GM23338 (cell line): ENCODE results near the gene CASTOR2. TPM values are rescaled to one million over a fixed set of nuclear protein-coding genes. Genes with fewer than 3 reads are reported as not detected.
A peak's percentile ranks its signal among the peaks of the same experiment; 100 is the strongest.

Experiments used
- ATAC-seq: fragments of 200-7000 bp; cut with Tn5 transposase; 3 replicates; pipeline ENCODE4 v1.9.1; 2020
- DNase-seq: peaks from one replicate; pipeline ENCODE4 v3.0.0-alpha.2; 2015; ENCODE audit warnings: low spot score
- H2AFZ ChIP-seq: fragments of 200-600 bp; sonication (generic); 2 replicates; pipeline ENCODE4 v1.8.0; 2016; ENCODE audit warnings: antibody characterized with exemption, mild to moderate bottlenecking, moderate library complexity
- H3F3A ChIP-seq: fragments of 200-600 bp; sonication (generic); replicated peaks from 2 replicates; pipeline ENCODE4 v1.8.0; 2017; ENCODE audit warnings: antibody characterized with exemption, mixed run types, low read depth
- H3K27ac ChIP-seq: fragments of 200-600 bp; sonication (generic); 2 replicates; pipeline ENCODE4 v1.6.1; 2016; ENCODE audit warnings: low read depth
- H3K27me3 ChIP-seq: fragments of 200-600 bp; sonication (generic); 2 replicates; pipeline ENCODE4 v1.8.0; 2016; ENCODE audit warnings: mild to moderate bottlenecking, mixed run types, moderate library complexity; ENCODE audit not compliant: insufficient read depth
- H3K36me3 ChIP-seq: fragments of 200-600 bp; sonication (generic); 2 replicates; pipeline ENCODE4 v1.8.0; 2016; ENCODE audit warnings: mild to moderate bottlenecking; ENCODE audit not compliant: insufficient read depth
- H3K4me1 ChIP-seq: fragments of 200-600 bp; sonication (generic); 2 replicates; pipeline ENCODE4 v1.8.0; 2016; ENCODE audit warnings: mild to moderate bottlenecking, moderate library complexity; ENCODE audit not compliant: insufficient read depth
- H3K4me2 ChIP-seq: fragments of 200-600 bp; sonication (generic); 2 replicates; pipeline ENCODE4 v1.7.1; 2017; ENCODE audit warnings: mixed run types
- H3K4me3 ChIP-seq: fragments of 200-600 bp; sonication (generic); 2 replicates; pipeline ENCODE4 v1.6.1; 2016; ENCODE audit warnings: mixed run types
- H3K79me2 ChIP-seq: fragments of 200-600 bp; sonication (generic); replicated peaks from 2 replicates; pipeline ENCODE4 v1.8.0; 2017; ENCODE audit warnings: mild to moderate bottlenecking; ENCODE audit not compliant: insufficient read depth
- H3K9me2 ChIP-seq: fragments of 200-600 bp; sonication (generic); 2 replicates; pipeline ENCODE4 v1.8.0; 2017; ENCODE audit not compliant: insufficient read depth
- H4K20me1 ChIP-seq: fragments of 200-600 bp; sonication (generic); replicated peaks from 2 replicates; pipeline ENCODE4 v1.8.0; 2017; ENCODE audit warnings: mild to moderate bottlenecking; ENCODE audit not compliant: insufficient read depth
- H3K27ac Mint-ChIP-seq: 2 replicates; pipeline ENCODE4 v1.8.0; 2020; ENCODE audit warnings: inconsistent platforms, mild to moderate bottlenecking, moderate library complexity, mixed read lengths
- H3K27me3 Mint-ChIP-seq: 3 replicates; pipeline ENCODE4 v1.8.0; 2022; ENCODE audit warnings: low read depth, mild to moderate bottlenecking, moderate library complexity, mixed read lengths, inconsistent platforms; ENCODE audit not compliant: insufficient read depth, poor library complexity
- H3K36me3 Mint-ChIP-seq: 3 replicates; pipeline ENCODE4 v1.8.0; 2021; ENCODE audit warnings: low read depth, mild to moderate bottlenecking, inconsistent platforms, moderate library complexity, mixed read lengths
- H3K4me1 Mint-ChIP-seq: 3 replicates; pipeline ENCODE4 v1.8.0; 2020; ENCODE audit warnings: mild to moderate bottlenecking, inconsistent platforms, mixed read lengths
- H3K4me3 Mint-ChIP-seq: 3 replicates; pipeline ENCODE4 v1.8.0; 2021; ENCODE audit warnings: moderate library complexity, mild to moderate bottlenecking, inconsistent platforms, mixed read lengths
- H3K9me3 Mint-ChIP-seq: 3 replicates; pipeline ENCODE4 v1.8.0; 2020; ENCODE audit warnings: moderate library complexity, mild to moderate bottlenecking, inconsistent platforms, mixed read lengths
- CREB1 ChIP-seq: fragments of 250-450 bp; sonication (Bioruptor Pico); IDR thresholded peaks from 2 replicates; pipeline ENCODE4 v1.5.0; 2020; ENCODE audit warnings: low read depth, mild to moderate bottlenecking, moderate library complexity
- CTCF ChIP-seq, 2 experiments: fragments of 200-600 bp in 1 of 2; sonication (generic) in 1 of 2; conservative IDR thresholded peaks; 2 replicates each; pipeline versions ENCODE4 v1.5.1 to v1.6.1; 2016 to 2017; ENCODE audit warnings: antibody characterized with exemption in 2 of 2, low read depth in 2 of 2, mild to moderate bottlenecking in 2 of 2, moderate library complexity in 1 of 2
- ETS1 ChIP-seq: IDR thresholded peaks from 2 replicates; pipeline ENCODE4 v1.6.1; 2016; ENCODE audit warnings: antibody characterized with exemption
- EZH2 ChIP-seq: fragments of 200-600 bp; sonication (generic); IDR thresholded peaks from one replicate; pipeline ENCODE4 v1.8.0; 2017; ENCODE audit warnings: antibody characterized with exemption, mild to moderate bottlenecking, low read depth; ENCODE audit not compliant: unreplicated experiment
- EZH2phosphoT487 ChIP-seq: fragments of 200-600 bp; sonication (generic); IDR thresholded peaks from one replicate; pipeline ENCODE4 v1.8.1; 2018; ENCODE audit warnings: antibody characterized with exemption; ENCODE audit not compliant: unreplicated experiment
- JUNB ChIP-seq: IDR thresholded peaks from one replicate; pipeline ENCODE4 v1.6.1; 2016; ENCODE audit warnings: antibody characterized with exemption; ENCODE audit not compliant: unreplicated experiment
- NANOG ChIP-seq: IDR thresholded peaks from 2 replicates; pipeline ENCODE4 v1.6.1; 2016; ENCODE audit warnings: antibody characterized with exemption, borderline replicate concordance
- POLR2AphosphoS5 ChIP-seq: IDR thresholded peaks from 2 replicates; pipeline ENCODE4 v1.6.1; 2016; ENCODE audit warnings: antibody characterized with exemption, low read depth
- REST ChIP-seq: IDR thresholded peaks from one replicate; pipeline ENCODE4 v1.6.1; 2018; ENCODE audit warnings: antibody characterized with exemption; ENCODE audit not compliant: unreplicated experiment
- STAT1 ChIP-seq: IDR thresholded peaks from one replicate; pipeline ENCODE4 v1.6.1; 2016; ENCODE audit warnings: antibody characterized with exemption; ENCODE audit not compliant: unreplicated experiment
- ZNF114 ChIP-seq: fragments of 250-450 bp; sonication (Bioruptor Pico); IDR thresholded peaks from 2 replicates; pipeline ENCODE4 v1.5.0; 2020; ENCODE audit warnings: mild to moderate bottlenecking, moderate library complexity
- ZNF331 ChIP-seq: fragments of 250-450 bp; sonication (Bioruptor Pico); IDR thresholded peaks from 2 replicates; pipeline ENCODE4 v1.5.0; 2020; ENCODE audit warnings: low read depth, mild to moderate bottlenecking, moderate library complexity
- ZNF462 ChIP-seq: fragments of 250-450 bp; sonication (Bioruptor Pico); IDR thresholded peaks from 2 replicates; pipeline ENCODE4 v1.5.0; 2020; ENCODE audit warnings: mild to moderate bottlenecking, moderate library complexity
- polyA plus RNA-seq: library from polyadenylated mRNA; unstranded; fragments of >200 nt; fragmentation: Nextera tagmentation; extraction: Ambion mirVana; gene quantifications from 2 replicates; pipeline ENCODE4 v1.2.1, GENCODE V29; 2016
- total RNA-seq: library from RNA; depleted of rRNA; stranded (reverse); fragments of >200 nt; shearing (Covaris generic); gene quantifications from 2 replicates; pipeline ENCODE4 v1.2.3, GENCODE V29; 2014

The CASTOR2 gene
- total and polyA plus RNA-seq, 2 experiments from 2014 or later: 3.2 to 35.7 TPM

- Histone ChIP-seq H3F3A (no peaks in the 10 kb centered on the region), H4K20me1 (0 out of 2 replicates have a peak, but pooled peaks cover 3% of the 10 kb centered on the region), H3K79me2 (peaks cover 8% of the 10 kb centered on the region), H3K9me2 (no peaks in the 10 kb centered on the region), H3K4me2 (no peak overlapping the region), H3K4me1 (no peaks in the 10 kb centered on the region), H3K4me3 (no peak overlapping the region), H3K36me3 (no peaks in the 10 kb centered on the region), H3K27me3 (no peaks in the 10 kb centered on the region), H2AFZ (no peak overlapping the region), H3K27ac (no peak overlapping the region)
- Mint-ChIP-seq H3K4me1 (no peaks in the 10 kb centered on the region; the same call in 2 of the 3 replicates), H3K9me3 (no peaks in the 10 kb centered on the region), H3K36me3 (peaks cover 15% of the 10 kb centered on the region), H3K27ac (peak overlapping the region; percentile 24; the same call in 1 of the 2 replicates), H3K4me3 (no peak overlapping the region), H3K27me3 (peaks cover 10% of the 10 kb centered on the region)
- ATAC-seq: no peak
- DNase-seq: no peak
- TF ChIP-seq STAT1: no peak
- no peak for TF ChIP-seq JUNB
- no peak for TF ChIP-seq ETS1
- no peak for TF ChIP-seq REST
- no peak for TF ChIP-seq ZNF331 (CRISPR knock-in tag)
- no peak for TF ChIP-seq CREB1 (CRISPR knock-in tag)
- TF ChIP-seq POLR2AphosphoS5: no peak
- TF ChIP-seq NANOG: no peak
- TF ChIP-seq CTCF (conservative IDR thresholded peaks at IDR 0.05; ENCODE audit: low read depth in 2 of 2): no peak
- no peak for TF ChIP-seq EZH2phosphoT487
- no peak for TF ChIP-seq ZNF462 (CRISPR knock-in tag)
- no peak for TF ChIP-seq EZH2
- TF ChIP-seq ZNF114 (CRISPR knock-in tag): no peak
Observed at GRCh38 chr7:75010036-75010435, 45.5 kb downstream of the CASTOR2 start.
